Central memory CD8-positive, alpha-beta T cell (primary cell): Measurements from ENCODE around the gene C5orf63.
A peak's percentile ranks its signal among the peaks of the same experiment; 100 is the strongest.

Experiments
- ATAC-seq: fragments of 150-1000 bp; cut with Tn5 transposase; replicated peaks from 2 replicates; pipeline ENCODE4 v1.10.0; 2022; ENCODE audit warnings: mild to moderate bottlenecking, moderate FRiP score, moderate number of reproducible peaks; ENCODE audit not compliant: poor library complexity, severe bottlenecking; ENCODE audit errors: extremely low read depth
- DNase-seq, 2 donors: peaks; one replicate each; pipeline ENCODE4 v3.0.0; 2021; ENCODE audit warnings: low spot score in 2 of 2
- H3K27ac Mint-ChIP-seq: one replicate; pipeline ENCODE4 v1.8.0; 2022; ENCODE audit warnings: low read depth, mild to moderate bottlenecking, moderate library complexity, mixed read lengths
- H3K27me3 Mint-ChIP-seq: one replicate; pipeline ENCODE4 v1.8.0; 2022; ENCODE audit warnings: mixed read lengths
- H3K36me3 Mint-ChIP-seq: one replicate; pipeline ENCODE4 v1.8.0; 2022; ENCODE audit warnings: mild to moderate bottlenecking, moderate library complexity, mixed read lengths; ENCODE audit not compliant: insufficient read depth
- H3K4me1 Mint-ChIP-seq: one replicate; pipeline ENCODE4 v1.8.0; 2022; ENCODE audit warnings: mixed read lengths
- H3K4me3 Mint-ChIP-seq: one replicate; pipeline ENCODE4 v1.8.0; 2022; ENCODE audit warnings: mild to moderate bottlenecking, moderate library complexity, mixed read lengths
- H3K9me3 Mint-ChIP-seq: one replicate; pipeline ENCODE4 v1.8.0; 2022; ENCODE audit warnings: mixed read lengths

Gene C5orf63

GRCh38 chr5:127041571-127041970 is 31.7 kb downstream of the C5orf63 start:
- ATAC-seq = no peak
- H3K9me3 Mint-ChIP-seq = no peaks in the 10 kb centered on the region
- no peaks in the 10 kb centered on the region for H3K36me3 Mint-ChIP-seq
- H3K4me1 Mint-ChIP-seq = no peaks in the 10 kb centered on the region
- no peak overlapping the region for H3K4me3 Mint-ChIP-seq
- H3K27me3 Mint-ChIP-seq = no peaks in the 10 kb centered on the region
- DNase-seq = no peak
- no peak overlapping the region for H3K27ac Mint-ChIP-seq

DNA sequence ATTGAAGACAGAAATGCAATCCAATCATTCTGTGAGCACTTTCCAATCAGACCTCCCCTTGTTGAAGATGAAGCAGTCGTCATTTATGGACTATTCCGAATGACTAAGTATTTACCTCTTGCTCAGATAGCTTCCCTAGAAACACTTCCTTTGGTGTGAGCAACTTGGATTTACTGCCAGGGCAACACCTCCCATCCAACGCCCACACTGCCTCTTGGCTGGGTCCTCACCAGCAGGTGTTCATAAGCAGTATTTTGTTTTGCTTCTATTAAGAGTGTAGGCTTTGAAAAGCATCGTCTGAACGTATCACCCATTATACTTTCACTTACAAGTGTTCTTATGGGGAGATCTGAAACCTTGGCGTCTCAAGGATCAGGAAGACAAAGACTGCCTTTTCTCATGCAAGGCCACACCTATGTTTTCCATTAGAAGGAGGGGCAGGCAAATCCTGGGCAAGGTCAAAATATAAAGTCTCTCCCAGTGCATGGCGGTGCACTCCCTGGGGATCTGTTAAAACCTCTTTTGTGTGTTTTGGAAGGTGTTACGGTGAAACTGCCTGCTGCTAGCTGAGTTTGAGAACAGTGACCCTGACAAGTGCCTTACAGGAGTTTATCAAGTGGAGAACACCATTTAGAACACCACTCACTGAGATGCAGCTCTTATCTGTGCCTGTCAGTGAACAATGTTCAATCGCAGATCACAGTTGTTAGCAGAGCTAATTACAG is 32.3 kb downstream of the C5orf63 start:
- Mint-ChIP-seq H3K36me3 (no peaks in the 10 kb centered on the region), H3K4me1 (no peaks in the 10 kb centered on the region), H3K9me3 (no peaks in the 10 kb centered on the region), H3K27me3 (peaks cover 3% of the 10 kb centered on the region), H3K27ac (no peak overlapping the region), H3K4me3 (no peak overlapping the region)
- ATAC-seq (no peak), DNase-seq (no peak)

DNA sequence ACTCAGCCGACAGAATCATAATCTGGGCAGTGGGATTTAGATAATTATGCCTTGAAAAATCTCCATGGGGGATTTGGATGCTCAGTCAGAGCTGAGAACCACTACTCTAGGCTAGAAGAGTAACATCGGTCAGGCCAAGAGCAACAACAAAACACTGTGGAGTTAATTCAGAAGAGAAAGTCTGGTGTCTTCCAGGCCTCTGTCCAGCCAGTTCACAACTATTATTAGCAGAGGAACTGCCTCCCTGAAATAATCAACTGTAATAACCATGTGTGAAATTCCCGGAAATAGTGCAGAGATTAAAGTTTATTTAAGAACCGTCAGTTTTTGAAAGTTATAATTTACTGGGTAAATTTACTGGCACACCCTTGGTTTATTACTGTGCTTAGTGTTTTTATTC is 34.8 kb downstream of the C5orf63 start:
- Mint-ChIP-seq H3K4me3 (no peak overlapping the region), H3K27ac (no peak overlapping the region), H3K36me3 (no peaks in the 10 kb centered on the region), H3K4me1 (no peaks in the 10 kb centered on the region), H3K9me3 (no peaks in the 10 kb centered on the region), H3K27me3 (peaks cover 10% of the 10 kb centered on the region)
- DNase-seq (no peak), ATAC-seq (no peak)

- Mint-ChIP-seq H3K27me3 (peaks cover 19% of the 10 kb centered on the region), H3K9me3 (no peaks in the 10 kb centered on the region), H3K4me3 (peak overlapping the region; percentile 80)
Measured at GRCh38 chr5:127031863-127032232, 41.5 kb downstream of the C5orf63 start.

DNA sequence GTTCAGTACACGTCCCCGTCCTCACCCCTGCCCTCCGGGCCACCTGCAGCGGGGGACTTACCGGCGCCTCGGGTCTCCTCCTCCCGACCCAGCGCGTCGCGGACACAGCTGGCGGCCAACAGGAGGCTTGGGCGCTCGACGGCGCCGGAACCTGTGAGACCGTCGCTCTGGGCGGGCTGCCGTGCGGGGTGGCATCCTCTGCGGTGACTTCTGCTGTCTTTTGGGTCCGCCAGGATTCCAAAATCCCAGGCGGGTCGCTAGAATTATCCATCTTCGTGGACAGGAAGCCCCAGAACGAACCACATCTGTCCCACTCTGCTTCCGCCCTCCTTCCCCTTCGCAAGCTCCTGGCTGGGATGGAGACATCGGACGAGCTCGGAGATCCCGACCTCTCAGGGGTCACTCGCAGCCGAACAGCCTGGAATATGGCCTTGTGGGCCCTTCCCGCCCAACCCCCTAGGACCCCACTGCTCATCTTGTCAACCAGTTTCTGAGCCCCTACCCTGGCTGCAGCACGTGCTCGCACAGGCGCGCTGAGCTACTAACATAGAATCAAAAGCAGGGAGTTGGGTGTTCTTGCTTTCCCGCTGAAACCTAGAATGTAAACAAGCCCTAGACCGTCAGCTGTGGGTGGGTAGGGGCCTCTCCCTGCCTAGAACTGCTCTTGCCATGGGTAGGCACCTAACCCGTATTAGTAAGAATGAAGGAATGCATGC is 42.0 kb downstream of the C5orf63 start:
- peaks cover 12% of the 10 kb centered on the region for H3K4me1 Mint-ChIP-seq
- no peak overlapping the region for H3K27ac Mint-ChIP-seq
- no peak for ATAC-seq
- H3K27me3 Mint-ChIP-seq = peaks cover 19% of the 10 kb centered on the region
- no peak for DNase-seq
- peak overlapping the region; percentile 80 for H3K4me3 Mint-ChIP-seq
- H3K36me3 Mint-ChIP-seq = peaks cover 10% of the 10 kb centered on the region
- no peaks in the 10 kb centered on the region for H3K9me3 Mint-ChIP-seq

More at GRCh38 chr5:127031863-127032232, 41.5 kb downstream of the C5orf63 start:
- DNase-seq (no peak), ATAC-seq (no peak)
- Mint-ChIP-seq H3K27ac (no peak overlapping the region), H3K36me3 (peaks cover 10% of the 10 kb centered on the region), H3K4me1 (peaks cover 12% of the 10 kb centered on the region)

DNA sequence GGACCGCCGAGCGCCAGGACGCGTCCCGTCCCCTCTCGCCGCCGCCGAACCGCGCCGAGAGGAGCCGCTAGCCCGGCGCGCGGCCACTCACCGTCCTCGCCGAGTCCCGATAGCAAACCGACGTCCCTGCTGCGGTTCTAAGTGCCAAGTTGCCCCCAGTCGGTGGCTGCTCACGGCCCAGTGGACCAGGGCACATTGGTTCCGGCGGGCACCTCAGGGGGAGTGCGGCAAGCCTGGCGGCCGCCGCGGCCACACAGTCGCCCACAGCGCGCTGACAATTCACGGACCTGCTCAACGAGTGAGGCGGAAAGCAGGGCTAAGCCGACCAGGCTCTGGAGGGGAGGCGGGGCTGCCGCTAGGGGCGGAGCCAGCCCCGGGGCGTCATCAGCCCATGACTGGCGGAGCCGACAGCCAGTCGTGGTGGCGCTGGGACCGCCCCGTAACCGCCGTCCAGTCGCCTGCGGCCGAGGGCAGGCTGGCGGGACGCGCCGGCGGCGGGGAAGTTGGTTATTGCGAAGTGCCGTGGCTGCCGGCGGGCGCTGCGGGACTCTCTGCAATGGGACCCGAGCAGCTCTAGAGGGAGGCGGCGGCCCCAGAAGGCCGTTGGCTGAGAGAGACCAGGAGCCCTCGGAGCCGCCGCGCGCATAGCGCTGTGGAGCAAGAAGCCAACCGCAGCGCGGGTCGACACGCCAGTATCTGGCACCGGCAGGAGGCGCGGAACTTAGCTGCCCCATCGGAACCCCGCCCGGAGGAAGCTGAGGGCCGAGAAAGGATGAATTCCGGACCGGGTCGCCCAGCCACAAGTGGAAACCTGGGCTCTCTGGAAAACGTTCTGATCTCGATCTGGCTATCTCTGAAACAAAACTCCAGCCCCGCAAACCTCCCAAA is 42.8 kb downstream of the C5orf63 start, which contains the start of gene MARCHF3:
Gene MARCHF3, minus strand, starts transcription at position 300 of the 888 bp plus-strand sequence. CDS start 112,387 bp downstream, outside the sequence.
- peak; percentile 88 to 91 for DNase-seq
- peaks cover 12% of the 10 kb centered on the region for H3K4me1 Mint-ChIP-seq
- H3K4me3 Mint-ChIP-seq = peak within 1 kb of the TSS; percentile 80
- no peak within 1 kb of the TSS for H3K27ac Mint-ChIP-seq
- H3K36me3 Mint-ChIP-seq = peaks cover 10% of the 10 kb centered on the region
- H3K9me3 Mint-ChIP-seq = no peaks in the 10 kb centered on the region
- H3K27me3 Mint-ChIP-seq = peaks cover 12% of the 10 kb centered on the region
- ATAC-seq = peak; percentile 97

- peaks cover 10% of the 10 kb centered on the region for H3K27me3 Mint-ChIP-seq
- peak overlapping the region; percentile 80 for H3K4me3 Mint-ChIP-seq
- H3K4me1 Mint-ChIP-seq = peaks cover 12% of the 10 kb centered on the region
- peak; percentile 18 to 19 for DNase-seq
- H3K27ac Mint-ChIP-seq = no peak overlapping the region
- no peaks in the 10 kb centered on the region for H3K9me3 Mint-ChIP-seq
- peak; percentile 5 for ATAC-seq
- peaks cover 10% of the 10 kb centered on the region for H3K36me3 Mint-ChIP-seq
Measured at GRCh38 chr5:127029581-127030258, 43.6 kb downstream of the C5orf63 start.

- Mint-ChIP-seq H3K27me3 (peaks cover 10% of the 10 kb centered on the region), H3K27ac (no peak overlapping the region), H3K9me3 (no peaks in the 10 kb centered on the region), H3K4me3 (peak overlapping the region; percentile 80), H3K36me3 (peaks cover 10% of the 10 kb centered on the region), H3K4me1 (peaks cover 12% of the 10 kb centered on the region)
- no peak for DNase-seq
- ATAC-seq = no peak
Measured at GRCh38 chr5:127028822-127029457, 44.4 kb downstream of the C5orf63 start.

- DNase-seq (no peak), ATAC-seq (no peak)
- Mint-ChIP-seq H3K4me3 (no peak overlapping the region), H3K27ac (no peak overlapping the region), H3K9me3 (no peaks in the 10 kb centered on the region), H3K4me1 (peaks cover 12% of the 10 kb centered on the region), H3K27me3 (peaks cover 10% of the 10 kb centered on the region), H3K36me3 (peaks cover 10% of the 10 kb centered on the region)
Measured at GRCh38 chr5:127027539-127027938, 45.8 kb downstream of the C5orf63 start.

DNA sequence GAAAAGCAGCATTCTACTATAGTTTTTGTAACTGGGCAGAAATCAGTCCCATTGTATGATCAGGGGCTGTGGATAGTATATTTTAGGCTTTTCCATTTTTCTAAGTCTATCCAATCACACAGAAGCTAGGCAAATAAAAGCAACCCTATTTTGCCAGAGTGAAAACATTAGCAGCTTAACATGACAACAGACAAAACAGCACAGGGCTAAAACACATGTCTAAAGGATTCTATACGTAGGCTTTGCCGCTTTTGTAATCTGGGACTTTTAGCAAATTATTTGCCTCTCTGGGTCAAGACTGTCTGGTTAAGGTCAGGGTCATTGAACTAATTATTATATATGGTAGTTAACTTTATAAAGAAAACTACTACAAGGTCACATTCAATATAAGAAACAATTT is 47.1 kb downstream of the C5orf63 start:
- Mint-ChIP-seq H3K27ac (no peak overlapping the region), H3K36me3 (peaks cover 7% of the 10 kb centered on the region), H3K27me3 (peaks cover 10% of the 10 kb centered on the region), H3K4me3 (no peak overlapping the region), H3K4me1 (peaks cover 6% of the 10 kb centered on the region), H3K9me3 (no peaks in the 10 kb centered on the region)
- DNase-seq (no peak), ATAC-seq (no peak)

GRCh38 chr5:127025467-127025866 is 47.8 kb downstream of the C5orf63 start:
- H3K4me1 Mint-ChIP-seq = peaks cover 6% of the 10 kb centered on the region
- no peak overlapping the region for H3K27ac Mint-ChIP-seq
- H3K9me3 Mint-ChIP-seq = no peaks in the 10 kb centered on the region
- peaks cover 5% of the 10 kb centered on the region for H3K36me3 Mint-ChIP-seq
- ATAC-seq (no peak), DNase-seq (no peak)
- peaks cover 10% of the 10 kb centered on the region for H3K27me3 Mint-ChIP-seq
- no peak overlapping the region for H3K4me3 Mint-ChIP-seq
